Endothelial cell of coronary artery (primary cell): Measurements from ENCODE around the gene RASGRP4. TPM values are rescaled to one million over a fixed set of nuclear protein-coding genes. Genes with fewer than 3 reads are reported as not detected.

Experiments used
- total RNA-seq: library from RNA; depleted of rRNA; stranded (reverse); fragments of >200 nt; gene quantifications from 2 replicates; pipeline ENCODE4 v1.2.3, GENCODE V29; 2014

RASGRP4 gene
- not detected in 2 replicates for total RNA-seq

GRCh38 chr19:38425810-38426466 lies at the start of gene RASGRP4:
TSS of gene RASGRP4 (minus strand) at chr19:38426219. CDS start at chr19:38426091, 128 bp downstream.

GRCh38 chr19:38433268-38433733 lies 7.3 kb upstream of the RASGRP4 start, which contains the start of gene RYR1:
TSS of gene RYR1 (plus strand) at chr19:38433691. CDS start at chr19:38433830, 139 bp downstream.

GRCh38 chr19:38402967-38403674 lies 22.9 kb downstream of the RASGRP4 start, which contains the start of gene FAM98C:
TSS of gene FAM98C (plus strand) at chr19:38403093. CDS start at chr19:38403154, 61 bp downstream.

GRCh38 chr19:38388349-38389100 lies 37.5 kb downstream of the RASGRP4 start, which contains the start of gene SPRED3:
TSS of gene SPRED3 (plus strand) at chr19:38388697. CDS start at chr19:38390303, 1,606 bp downstream.

GRCh38 chr19:38387550-38388348 lies 38.3 kb downstream of the RASGRP4 start, which contains the start of gene GGN:
TSS of gene GGN (minus strand) at chr19:38388034. CDS start at chr19:38387261, 773 bp downstream.

GRCh38 chr19:38374332-38375097 lies 51.5 kb downstream of the RASGRP4 start, which contains the start of gene PSMD8:
TSS of gene PSMD8 (plus strand) at chr19:38374571. CDS start at chr19:38374602, 31 bp downstream.

Other genes starting within 250 kb of the RASGRP4 start
- gene DPF1, start 202.0 kb downstream of the RASGRP4 start, total RNA-seq, result 0.28 and 1.3 TPM in 2 replicates
- 0.27 and 8.6 TPM in 2 replicates for gene PPP1R14A, start 169.8 kb downstream of the RASGRP4 start, total RNA-seq
- gene SPINT2, start 161.6 kb downstream of the RASGRP4 start, total RNA-seq, result 1.5 and 2.0 TPM in 2 replicates
- gene C19orf33, start 122.0 kb downstream of the RASGRP4 start, total RNA-seq, result 19.2 and 22.1 TPM in 2 replicates
- 65.8 and 68.7 TPM in 2 replicates for gene YIF1B, start 110.3 kb downstream of the RASGRP4 start, total RNA-seq
- 4.0 and 7.2 TPM in 2 replicates for gene KCNK6, start 106.4 kb downstream of the RASGRP4 start, total RNA-seq
- 0.54 and 2.0 TPM in 2 replicates for gene CATSPERG, start 90.4 kb downstream of the RASGRP4 start, total RNA-seq
- gene PSMD8, start 51.6 kb downstream of the RASGRP4 start, total RNA-seq, result 226 and 259 TPM in 2 replicates
- under 0.01 and 0.18 TPM in 2 replicates for gene GGN, start 38.2 kb downstream of the RASGRP4 start, total RNA-seq
- 4.3 and 5.3 TPM in 2 replicates for gene SPRED3, start 37.5 kb downstream of the RASGRP4 start, total RNA-seq
- gene FAM98C, start 23.1 kb downstream of the RASGRP4 start, total RNA-seq, result 6.0 and 6.1 TPM in 2 replicates
- under 0.01 and 0.18 TPM in 2 replicates for gene RYR1, start 7.5 kb upstream of the RASGRP4 start, total RNA-seq
- 0.09 TPM in 1 of 2 replicates, not detected in the other for gene MAP4K1, start 191.7 kb upstream of the RASGRP4 start, total RNA-seq
- gene EIF3K, start 193.0 kb upstream of the RASGRP4 start, total RNA-seq, result 321 and 419 TPM in 2 replicates
- 242 and 368 TPM in 2 replicates for gene ACTN4, start 221.4 kb upstream of the RASGRP4 start, total RNA-seq